Measurements from ENCODE around the gene HOXC5. TPM values are rescaled to one million over a fixed set of nuclear protein-coding genes. Genes with fewer than 3 reads are reported as not detected.

Gene HOXC5
- total RNA-seq, 4 donors from 2014 or later, result 0.58 to 2.2 (median 0.97) TPM; not detected in 1

GRCh38 chr12:54030889-54031471, 1.9 kb upstream of the HOXC5 start:
- no peak for DNase-seq (ENCODE audit: low spot score in 2 of 2)
- intact Hi-C loops (cut with DNase I; ENCODE audit: low total_unique reads), result loop anchor here (5.0 kb wide), 1 partner anchor 161 kb away; no protein-coding TSS in a partner anchor
- 56 to 58% methylated on average over 45 to 46 of the region's 46 CpGs for WGBS, 2 donors
- TF ChIP-seq CTCF (IDR thresholded peaks at IDR 0.05), result no peak
- TF ChIP-seq POLR2A (IDR thresholded peaks at IDR 0.05), result no peak
- H3K4me3 ChIP-seq (ENCODE audit: low read depth, poor library complexity, severe bottlenecking), result no peak overlapping the region

- no peak for DNase-seq (ENCODE audit: low spot score in 2 of 2)
- 71 to 78% methylated on average over 16 of the region's 16 CpGs for WGBS, 2 donors
- intact Hi-C loops (cut with DNase I; ENCODE audit: low total_unique reads), result loop anchor here (5.0 kb wide), 1 partner anchor 161 kb away; no protein-coding TSS in a partner anchor
- no peak overlapping the region for H3K4me3 ChIP-seq (ENCODE audit: low read depth, poor library complexity, severe bottlenecking)
- TF ChIP-seq POLR2A (IDR thresholded peaks at IDR 0.05) (no peak), CTCF (IDR thresholded peaks at IDR 0.05) (no peak)
Measured at GRCh38 chr12:54031480-54031879, 1.4 kb upstream of the HOXC5 start.

DNA sequence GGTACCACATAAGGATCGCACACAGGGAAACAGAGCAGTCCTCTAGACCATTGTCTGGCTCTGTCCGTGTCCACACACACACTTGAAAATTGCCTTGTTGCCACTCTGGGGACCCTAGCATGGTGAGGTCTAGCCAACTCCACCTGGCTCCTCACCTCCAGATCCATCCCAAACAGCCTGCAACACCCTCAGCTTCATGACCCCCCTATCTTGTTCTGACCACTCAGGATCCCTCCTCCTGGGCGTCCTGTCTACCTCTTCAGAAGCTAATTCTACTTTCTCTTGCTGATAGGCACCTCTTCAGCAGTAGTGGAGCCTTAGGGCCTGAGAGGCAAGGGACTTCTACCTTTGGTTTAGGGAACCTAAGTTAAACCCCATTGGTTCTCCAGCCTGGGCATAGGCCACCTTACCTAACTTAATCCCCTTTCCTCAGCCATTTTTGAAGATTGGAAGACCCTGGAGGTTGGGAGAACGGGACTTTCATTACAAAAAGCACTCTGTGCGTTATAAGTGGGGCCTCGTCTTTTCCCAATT, 697 bp upstream of the HOXC5 start:
- TF ChIP-seq POLR2A (IDR thresholded peaks at IDR 0.05), result no peak
- TF ChIP-seq CTCF (IDR thresholded peaks at IDR 0.05), result no peak
- intact Hi-C loops (cut with DNase I; ENCODE audit: low total_unique reads), result loop anchor here (5.0 kb wide), 1 partner anchor 160 kb away; no protein-coding TSS in a partner anchor
- no peak overlapping the region for H3K4me3 ChIP-seq (ENCODE audit: low read depth, poor library complexity, severe bottlenecking)
- WGBS, 2 donors, result 44 to 47% methylated on average over 6 of the region's 6 CpGs
- DNase-seq (ENCODE audit: low spot score in 2 of 2), result no peak

DNA sequence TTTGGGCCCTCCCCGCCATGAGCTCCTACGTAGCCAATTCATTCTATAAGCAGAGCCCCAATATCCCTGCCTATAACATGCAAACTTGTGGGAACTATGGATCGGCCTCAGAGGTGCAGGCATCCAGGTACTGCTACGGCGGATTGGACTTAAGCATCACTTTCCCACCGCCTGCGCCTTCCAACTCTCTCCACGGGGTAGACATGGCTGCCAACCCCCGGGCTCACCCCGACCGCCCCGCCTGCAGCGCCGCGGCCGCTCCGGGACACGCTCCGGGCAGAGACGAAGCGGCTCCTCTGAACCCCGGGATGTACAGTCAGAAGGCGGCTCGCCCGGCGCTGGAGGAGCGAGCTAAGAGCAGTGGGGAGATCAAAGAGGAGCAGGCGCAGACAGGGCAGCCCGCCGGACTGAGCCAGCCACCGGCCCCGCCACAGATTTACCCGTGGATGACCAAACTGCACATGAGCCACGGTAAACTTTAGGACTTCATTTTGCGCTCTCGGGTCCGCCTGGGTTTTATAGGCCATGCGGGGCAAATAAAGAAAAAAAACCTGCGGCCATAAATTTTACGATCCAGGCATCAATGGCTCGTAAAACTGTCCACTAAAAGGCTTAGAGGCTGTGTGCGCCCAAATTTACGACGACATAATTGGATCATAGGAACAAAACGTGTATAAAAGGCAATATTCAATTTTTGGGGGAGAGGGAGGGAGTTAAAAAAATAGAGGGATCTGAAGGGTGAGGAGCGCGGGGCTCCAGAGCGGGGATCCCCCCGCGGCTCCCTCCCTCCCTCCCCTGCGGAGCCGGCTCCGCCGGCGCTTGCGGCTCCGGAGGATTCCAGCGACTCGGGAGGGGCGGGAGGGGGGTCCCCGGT, 493 bp downstream of the HOXC5 start:
- H3K4me3 ChIP-seq (ENCODE audit: low read depth, poor library complexity, severe bottlenecking), result no peak overlapping the region
- 1% methylated on average over 55 to 58 of the region's 61 CpGs for WGBS, 2 donors
- no peak for TF ChIP-seq POLR2A (IDR thresholded peaks at IDR 0.05)
- no peak for TF ChIP-seq CTCF (IDR thresholded peaks at IDR 0.05)
- DNase-seq (ENCODE audit: low spot score in 2 of 2), result no peak
- intact Hi-C loops (cut with DNase I; ENCODE audit: low total_unique reads), result loop anchor here (5.0 kb wide), 1 partner anchor 159 kb away; no protein-coding TSS in a partner anchor

DNA sequence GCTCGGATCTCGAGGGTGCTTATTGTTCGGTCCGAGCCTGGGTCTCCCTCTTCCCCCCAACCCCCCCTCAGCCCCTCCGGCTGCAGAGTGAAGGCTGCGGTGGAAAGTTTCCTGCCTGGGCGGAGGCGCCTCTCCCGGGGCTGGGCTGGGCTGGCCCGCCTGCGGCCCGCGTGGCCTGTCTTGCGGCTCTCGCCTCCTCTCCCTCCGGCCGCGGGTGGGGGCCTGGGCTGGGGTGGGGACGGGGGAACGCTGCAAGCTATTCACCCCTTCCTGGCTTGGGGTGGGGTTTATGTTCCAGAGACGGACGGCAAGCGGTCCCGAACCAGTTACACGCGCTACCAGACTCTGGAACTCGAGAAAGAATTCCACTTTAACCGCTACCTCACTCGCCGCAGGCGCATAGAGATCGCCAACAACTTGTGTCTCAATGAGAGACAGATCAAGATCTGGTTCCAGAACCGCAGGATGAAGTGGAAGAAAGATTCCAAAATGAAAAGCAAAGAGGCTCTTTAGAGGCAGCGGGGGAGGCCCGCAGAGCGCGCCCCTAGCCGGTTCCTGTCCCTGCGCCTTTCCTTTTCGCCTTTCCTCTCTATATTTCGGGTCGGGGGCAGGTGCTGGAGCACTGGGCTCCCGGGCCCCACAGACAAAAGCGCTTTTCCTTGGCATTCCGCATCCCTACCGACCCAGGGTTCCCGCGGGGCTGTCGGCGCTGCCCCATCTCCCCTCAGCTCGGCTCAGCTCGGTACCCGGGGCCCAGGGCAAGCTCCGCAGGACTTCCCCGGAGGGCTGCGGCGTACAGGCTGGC, 1.3 kb downstream of the HOXC5 start:
- no peak for TF ChIP-seq CTCF (IDR thresholded peaks at IDR 0.05)
- no peak for TF ChIP-seq POLR2A (IDR thresholded peaks at IDR 0.05)
- DNase-seq (ENCODE audit: low spot score in 2 of 2), result no peak
- intact Hi-C loops (cut with DNase I; ENCODE audit: low total_unique reads), result loop anchor here (5.0 kb wide), 1 partner anchor 158 kb away; no protein-coding TSS in a partner anchor
- no peak overlapping the region for H3K4me3 ChIP-seq (ENCODE audit: low read depth, poor library complexity, severe bottlenecking)
- 25 to 29% methylated on average over 32 to 54 of the region's 57 CpGs for WGBS, 2 donors

All from lower leg skin (tissue), 4 donors.